CD4-positive, alpha-beta T cell (primary cell): ENCODE data around the gene VSTM5. TPM values are rescaled to one million over a fixed set of nuclear protein-coding genes. Genes with fewer than 3 reads are reported as not detected.

Source experiments
- ATAC-seq: fragments of 200-7000 bp; cut with Tn5 transposase; one replicate; pipeline ENCODE4 v1.10.0; 2022; ENCODE audit warnings: mild to moderate bottlenecking; ENCODE audit not compliant: poor library complexity
- CTCF ChIA-PET: fragments of 350-600 bp; sonication (Branson Sonifier 250); formaldehyde crosslinking; loops from one replicate; lab custom pipeline; 2021; ENCODE audit warnings: antibody characterized with exemption, inconsistent platforms; lab: Charles Lee
- POLR2A ChIA-PET: fragments of 350-600 bp; sonication (Branson Sonifier 250); formaldehyde crosslinking; loops from one replicate; lab custom pipeline; 2021; ENCODE audit warnings: antibody characterized with exemption, inconsistent platforms; lab: Charles Lee
- DNase-seq, 14 experiments: peaks; one replicate each; pipeline ENCODE4 v3.0.0-alpha.2; 2013 to 2020; ENCODE audit warnings: mixed read lengths in 2 of 14
- H3K27ac ChIP-seq, 2 donors: one replicate each; pipeline versions ENCODE4 v1.5.1 to v1.7.0; 2013; ENCODE audit warnings: low read length in 2 of 2, low read depth in 1 of 2, mild to moderate bottlenecking in 1 of 2
- H3K27me3 ChIP-seq, 2 experiments: 1 replicate in 1 of 2; 2 replicates in 1 of 2; pipeline versions ENCODE4 v1.6.1 to v1.7.0; 2013; ENCODE audit warnings: low read length in 2 of 2, control low read depth in 1 of 2, mild to moderate bottlenecking in 1 of 2, moderate library complexity in 1 of 2; ENCODE audit not compliant: insufficient read depth in 2 of 2, control insufficient read depth in 1 of 2
- H3K36me3 ChIP-seq: one replicate; pipeline ENCODE4 v1.6.1; 2013; ENCODE audit warnings: low read length, control low read depth; ENCODE audit not compliant: insufficient read depth
- H3K4me1 ChIP-seq: one replicate; pipeline ENCODE4 v1.6.1; 2013; ENCODE audit warnings: low read length, control low read depth; ENCODE audit not compliant: insufficient read depth
- H3K4me3 ChIP-seq: one replicate; pipeline ENCODE4 v1.5.1; 2013; ENCODE audit warnings: mild to moderate bottlenecking, low read length, moderate library complexity
- H3K9me3 ChIP-seq, 2 experiments: 1 replicate in 1 of 2; 2 replicates in 1 of 2; pipeline versions ENCODE4 v1.6.1 to v1.7.0; 2013; ENCODE audit warnings: low read length in 2 of 2, mild to moderate bottlenecking in 2 of 2, control low read depth in 1 of 2, moderate library complexity in 1 of 2; ENCODE audit not compliant: control insufficient read depth in 1 of 2, insufficient read depth in 1 of 2
- H3K27ac Mint-ChIP-seq: one replicate; pipeline ENCODE4 v1.8.0; 2020; ENCODE audit warnings: mixed read lengths
- H3K27me3 Mint-ChIP-seq: one replicate; pipeline ENCODE4 v1.8.0; 2021; ENCODE audit warnings: mixed read lengths
- H3K36me3 Mint-ChIP-seq: one replicate; pipeline ENCODE4 v1.8.0; 2021; ENCODE audit warnings: low read depth, mixed read lengths
- H3K4me1 Mint-ChIP-seq: one replicate; pipeline ENCODE4 v1.8.0; 2021; ENCODE audit warnings: low read depth, mixed read lengths
- H3K4me3 Mint-ChIP-seq: one replicate; pipeline ENCODE4 v1.8.0; 2020; ENCODE audit warnings: mild to moderate bottlenecking, mixed read lengths
- H3K9me3 Mint-ChIP-seq: one replicate; pipeline ENCODE4 v1.8.0; 2020; ENCODE audit warnings: mixed read lengths
- intact Hi-C, 2 experiments: fragments of 100-400 bp; cut with DNase I in 1 of 2; cut with micrococcal nuclease in 1 of 2; formaldehyde crosslinking; loops; one replicate each; pipeline versions ENCODE4 v1.15.1 to v1.9.0; 2023 to 2025; cut with DNase I, micrococcal nuclease
- total RNA-seq, 174 experiments: library from RNA in 2 of 174; stranded (reverse) in 2 of 174; gene quantifications; one replicate each; pipeline ENCODE4 v1.2.3 and lab custom pipeline; 2021 to 2026
- TF ChIP-seq, protein P1 (sequence below): fragments of 200-600 bp; IDR thresholded peaks from one replicate; pipeline ENCODE4 v1.8.0; 2022; ENCODE audit warnings: antibody characterized with exemption, mild to moderate bottlenecking

VSTM5 gene
- total RNA-seq, 2 experiments from 2014 or later, result not detected

DNA sequence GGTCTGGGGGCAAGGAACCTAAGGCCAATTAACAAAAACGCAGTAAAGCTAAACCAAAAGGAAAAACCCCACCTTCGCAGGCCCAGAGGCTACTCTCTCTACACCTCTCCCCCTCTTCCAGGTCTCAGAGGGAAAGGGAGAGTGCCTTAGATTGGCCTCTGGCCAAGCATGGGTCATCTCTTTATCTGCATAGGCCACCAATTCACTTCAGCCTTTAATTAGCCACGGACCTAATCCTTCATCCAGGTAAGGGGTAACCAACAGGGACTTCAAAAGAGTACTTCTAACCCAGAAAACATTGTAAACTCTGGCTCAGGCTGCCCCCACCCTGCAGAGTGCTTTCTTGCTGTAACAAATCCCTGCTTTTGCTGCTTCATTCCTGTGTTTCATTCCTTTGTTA is 9.4 kb downstream of the VSTM5 start:
- no peaks in the 10 kb centered on the region for H3K4me1 Mint-ChIP-seq
- no peaks in the 10 kb centered on the region for H3K36me3 ChIP-seq
- H3K4me3 ChIP-seq, result no peak overlapping the region
- ATAC-seq (no peak), DNase-seq (no peak)
- TF ChIP-seq, protein P1, sequence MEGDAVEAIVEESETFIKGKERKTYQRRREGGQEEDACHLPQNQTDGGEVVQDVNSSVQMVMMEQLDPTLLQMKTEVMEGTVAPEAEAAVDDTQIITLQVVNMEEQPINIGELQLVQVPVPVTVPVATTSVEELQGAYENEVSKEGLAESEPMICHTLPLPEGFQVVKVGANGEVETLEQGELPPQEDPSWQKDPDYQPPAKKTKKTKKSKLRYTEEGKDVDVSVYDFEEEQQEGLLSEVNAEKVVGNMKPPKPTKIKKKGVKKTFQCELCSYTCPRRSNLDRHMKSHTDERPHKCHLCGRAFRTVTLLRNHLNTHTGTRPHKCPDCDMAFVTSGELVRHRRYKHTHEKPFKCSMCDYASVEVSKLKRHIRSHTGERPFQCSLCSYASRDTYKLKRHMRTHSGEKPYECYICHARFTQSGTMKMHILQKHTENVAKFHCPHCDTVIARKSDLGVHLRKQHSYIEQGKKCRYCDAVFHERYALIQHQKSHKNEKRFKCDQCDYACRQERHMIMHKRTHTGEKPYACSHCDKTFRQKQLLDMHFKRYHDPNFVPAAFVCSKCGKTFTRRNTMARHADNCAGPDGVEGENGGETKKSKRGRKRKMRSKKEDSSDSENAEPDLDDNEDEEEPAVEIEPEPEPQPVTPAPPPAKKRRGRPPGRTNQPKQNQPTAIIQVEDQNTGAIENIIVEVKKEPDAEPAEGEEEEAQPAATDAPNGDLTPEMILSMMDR, result no peak
- no peak overlapping the region for H3K27ac Mint-ChIP-seq
- H3K27ac ChIP-seq, result no peak overlapping the region
- CTCF ChIA-PET, result no interaction called here
- no peak overlapping the region for H3K4me3 Mint-ChIP-seq
- POLR2A ChIA-PET, result no interaction called here
- no peaks in the 10 kb centered on the region for H3K36me3 Mint-ChIP-seq
- no peaks in the 10 kb centered on the region for H3K9me3 ChIP-seq
- intact Hi-C loops, result no loop called here
- no peaks in the 10 kb centered on the region for H3K4me1 ChIP-seq
- no peaks in the 10 kb centered on the region for H3K27me3 Mint-ChIP-seq
- H3K27me3 ChIP-seq, result no peaks in the 10 kb centered on the region
- H3K9me3 Mint-ChIP-seq, result no peaks in the 10 kb centered on the region

GRCh38 chr11:93840180-93840579 is 10.2 kb downstream of the VSTM5 start:
- Mint-ChIP-seq H3K4me1 (no peaks in the 10 kb centered on the region), H3K4me3 (no peak overlapping the region), H3K36me3 (no peaks in the 10 kb centered on the region), H3K27me3 (no peaks in the 10 kb centered on the region), H3K27ac (no peak overlapping the region), H3K9me3 (no peaks in the 10 kb centered on the region)
- POLR2A ChIA-PET, result no interaction called here
- intact Hi-C loops, result no loop called here
- no peak overlapping the region for H3K4me3 ChIP-seq
- no peaks in the 10 kb centered on the region for H3K9me3 ChIP-seq
- no peaks in the 10 kb centered on the region for H3K36me3 ChIP-seq
- no peaks in the 10 kb centered on the region for H3K27me3 ChIP-seq
- H3K27ac ChIP-seq, result no peak overlapping the region
- TF ChIP-seq, protein P1, result no peak
- no peaks in the 10 kb centered on the region for H3K4me1 ChIP-seq
- CTCF ChIA-PET, result no interaction called here
- no peak for DNase-seq
- ATAC-seq, result no peak

DNA sequence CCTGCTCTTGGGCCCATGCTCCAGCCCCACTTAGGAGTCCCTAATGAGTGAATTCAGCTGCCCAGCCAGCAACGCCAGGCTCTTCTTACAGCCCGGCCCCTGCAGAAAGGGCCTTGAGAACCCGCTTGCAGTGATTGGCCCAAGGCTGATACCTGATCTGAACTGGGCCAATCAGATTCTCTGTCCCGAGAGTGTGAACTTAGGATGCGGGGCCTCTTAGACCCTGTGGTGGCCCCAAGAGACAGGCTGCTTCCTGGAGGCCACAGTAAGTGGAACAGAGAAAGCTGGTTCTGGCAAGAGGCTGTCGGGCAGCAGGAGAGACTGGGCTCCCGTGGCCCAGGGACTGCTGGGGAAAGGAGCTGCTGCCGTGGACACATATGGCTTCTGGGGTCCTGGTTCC is 11.5 kb downstream of the VSTM5 start:
- H3K4me1 ChIP-seq, result no peaks in the 10 kb centered on the region
- no peaks in the 10 kb centered on the region for H3K36me3 ChIP-seq
- POLR2A ChIA-PET, result no interaction called here
- no peaks in the 10 kb centered on the region for H3K9me3 ChIP-seq
- ATAC-seq (no peak), DNase-seq (no peak)
- Mint-ChIP-seq H3K9me3 (no peaks in the 10 kb centered on the region), H3K36me3 (no peaks in the 10 kb centered on the region), H3K27me3 (no peaks in the 10 kb centered on the region), H3K4me1 (no peaks in the 10 kb centered on the region), H3K27ac (no peak overlapping the region), H3K4me3 (no peak overlapping the region)
- H3K27me3 ChIP-seq, result no peaks in the 10 kb centered on the region
- intact Hi-C loops, result no loop called here
- TF ChIP-seq, protein P1, result no peak
- CTCF ChIA-PET, result no interaction called here
- no peak overlapping the region for H3K27ac ChIP-seq
- H3K4me3 ChIP-seq, result no peak overlapping the region
